GM18861 (cell line): ENCODE results near the gene MAN2B2.
A peak's percentile ranks its signal among the peaks of the same experiment; 100 is the strongest.
"Not testable (repeated sequence)": the region's sequence is repeated elsewhere in the genome, so short reads cannot be mapped to it uniquely, and the experiment has no call there.

Experiments
- ATAC-seq: cut with Tn5 transposase; IDR thresholded peaks from one replicate; pipeline ENCODE4 v1.9.1; 2021; ENCODE audit not compliant: unreplicated experiment

The MAN2B2 gene

GRCh38 chr4:6640292-6641163 is 65.5 kb downstream of the MAN2B2 start, which contains the start of gene MRFAP1:
TSS of gene MRFAP1 (plus strand) at chr4:6640685. CDS start at chr4:6640863, 178 bp downstream.
- ATAC-seq = peak; percentile 79

- peak; percentile 21 for ATAC-seq
These were observed 66.4 kb downstream of the MAN2B2 start for GRCh38 chr4:6641164-6641970.

GRCh38 chr4:6641971-6642320 is 67.0 kb downstream of the MAN2B2 start:
- ATAC-seq = no peak

- no peak for ATAC-seq
These were observed 68.3 kb downstream of the MAN2B2 start for GRCh38 chr4:6643141-6643847.

- ATAC-seq = no peak
These were observed 70.0 kb downstream of the MAN2B2 start for GRCh38 chr4:6644792-6645530.

GRCh38 chr4:6647169-6647568 is 72.2 kb downstream of the MAN2B2 start:
- ATAC-seq = no peak

GRCh38 chr4:6647582-6648230 is 72.7 kb downstream of the MAN2B2 start:
- no peak for ATAC-seq

- ATAC-seq = no peak
These were observed 74.2 kb downstream of the MAN2B2 start for GRCh38 chr4:6649216-6649615.

GRCh38 chr4:6654211-6654610 is 79.2 kb downstream of the MAN2B2 start:
- ATAC-seq = not testable (repeated sequence)

GRCh38 chr4:6655291-6655690 is 80.3 kb downstream of the MAN2B2 start:
- not testable (repeated sequence) for ATAC-seq

- ATAC-seq = no peak
These were observed 80.9 kb downstream of the MAN2B2 start for GRCh38 chr4:6655924-6656323.

GRCh38 chr4:6657242-6658208 is 82.5 kb downstream of the MAN2B2 start:
- no peak for ATAC-seq

GRCh38 chr4:6658209-6658595 is 83.2 kb downstream of the MAN2B2 start:
- ATAC-seq = no peak

GRCh38 chr4:6658597-6659075 is 83.6 kb downstream of the MAN2B2 start:
- ATAC-seq = no peak

GRCh38 chr4:6659897-6660296 is 84.9 kb downstream of the MAN2B2 start:
- ATAC-seq = no peak

- ATAC-seq = no peak
These were observed 85.4 kb downstream of the MAN2B2 start for GRCh38 chr4:6660430-6660829.

- ATAC-seq = no peak
These were observed 87.6 kb downstream of the MAN2B2 start for GRCh38 chr4:6662591-6662990.

- no peak for ATAC-seq
These were observed 88.8 kb downstream of the MAN2B2 start for GRCh38 chr4:6663596-6664393.
